HG03442 (cell line): ENCODE data around the gene CCDC9B.

Experiments used
- ATAC-seq: cut with Tn5 transposase; IDR thresholded peaks from one replicate; pipeline ENCODE4 v1.9.1; 2021; ENCODE audit warnings: mild to moderate bottlenecking, moderate library complexity; ENCODE audit not compliant: unreplicated experiment

CCDC9B gene

DNA sequence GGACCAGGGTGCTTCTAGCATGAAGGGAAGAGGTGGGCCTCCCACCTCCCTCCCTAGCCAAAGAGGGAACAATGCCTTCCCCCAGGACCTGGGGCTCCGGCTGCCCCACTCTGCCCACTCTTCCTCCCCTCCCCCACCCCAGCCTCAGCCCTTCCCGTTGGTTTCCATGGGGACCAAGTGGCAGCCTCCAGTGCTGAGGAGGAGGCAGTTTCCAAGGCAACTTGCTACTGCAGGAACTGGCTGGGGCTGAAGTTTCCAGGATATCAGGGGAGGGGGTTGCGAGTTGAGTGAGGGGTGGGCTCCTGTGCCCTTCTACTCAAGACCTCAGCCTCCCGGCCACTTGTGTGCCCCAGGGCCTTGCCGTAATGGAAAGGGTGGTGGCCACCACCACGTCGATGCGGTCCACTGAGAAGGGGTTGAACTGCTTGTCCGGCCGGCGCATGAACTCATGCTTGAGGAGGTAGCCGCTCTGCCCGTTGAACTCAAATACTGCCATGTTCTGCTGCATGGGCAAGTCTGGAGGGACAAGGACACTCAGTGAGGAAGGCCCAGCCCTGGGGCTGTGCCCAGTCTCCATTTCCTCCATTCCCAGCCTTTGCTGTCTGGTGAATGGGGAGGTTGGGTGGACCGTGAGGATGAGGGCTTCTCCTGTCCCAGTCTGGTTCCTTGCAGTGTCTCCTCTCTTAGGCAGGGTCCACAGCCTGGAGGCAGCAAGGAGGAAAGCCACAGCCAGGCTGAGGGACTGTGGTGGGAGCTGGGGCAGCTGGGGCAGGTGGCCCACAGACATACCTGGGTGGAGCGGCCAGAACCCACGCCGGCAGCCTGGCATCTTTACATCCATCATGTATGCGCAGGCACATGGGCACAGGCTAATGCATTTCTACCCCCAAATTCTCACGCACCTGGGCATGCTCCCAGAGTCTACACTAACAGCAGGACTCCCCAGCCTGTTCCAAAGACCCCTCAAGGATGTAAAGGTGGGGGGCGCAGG lies 46.5 kb downstream of the CCDC9B start:
- no peak for ATAC-seq

DNA sequence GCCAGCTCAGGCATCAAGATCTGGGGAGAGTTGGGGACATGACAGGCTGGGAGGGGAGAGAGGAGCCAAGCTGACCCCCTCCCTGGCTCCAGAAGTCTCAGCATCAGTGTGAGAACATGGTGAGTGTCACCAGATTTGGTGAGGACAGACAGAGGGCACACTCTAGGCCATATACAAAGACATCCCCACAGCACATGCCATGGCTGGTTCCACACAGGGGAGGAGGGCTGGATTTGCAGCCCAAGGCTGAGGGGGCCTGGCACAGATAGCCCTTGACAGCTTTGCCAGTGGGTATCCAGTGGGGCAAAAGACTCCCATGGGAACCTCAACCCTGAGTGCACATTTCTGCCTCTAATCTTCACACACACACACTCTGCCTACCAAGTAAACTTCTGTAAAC lies 47.7 kb downstream of the CCDC9B start:
- ATAC-seq = no peak

DNA sequence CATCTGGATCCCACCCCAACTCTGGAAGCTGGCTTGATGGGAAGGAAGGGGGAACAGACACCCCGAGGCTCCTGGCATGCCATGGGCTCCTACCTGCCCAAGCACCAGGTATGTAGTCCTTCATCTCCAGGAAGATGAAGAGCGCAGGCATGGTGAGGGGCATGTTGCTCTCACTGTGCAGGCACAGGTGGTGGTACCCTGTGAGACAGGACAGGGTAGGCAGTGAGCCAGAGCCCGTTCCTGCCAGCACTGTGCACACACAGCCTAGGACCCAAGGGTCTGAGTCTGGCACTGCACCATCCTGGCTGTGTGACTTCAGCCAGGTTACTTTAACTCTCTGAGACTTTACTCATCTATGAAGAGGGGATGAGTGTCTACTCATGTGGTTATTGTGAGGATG lies 48.5 kb downstream of the CCDC9B start:
- no peak for ATAC-seq

DNA sequence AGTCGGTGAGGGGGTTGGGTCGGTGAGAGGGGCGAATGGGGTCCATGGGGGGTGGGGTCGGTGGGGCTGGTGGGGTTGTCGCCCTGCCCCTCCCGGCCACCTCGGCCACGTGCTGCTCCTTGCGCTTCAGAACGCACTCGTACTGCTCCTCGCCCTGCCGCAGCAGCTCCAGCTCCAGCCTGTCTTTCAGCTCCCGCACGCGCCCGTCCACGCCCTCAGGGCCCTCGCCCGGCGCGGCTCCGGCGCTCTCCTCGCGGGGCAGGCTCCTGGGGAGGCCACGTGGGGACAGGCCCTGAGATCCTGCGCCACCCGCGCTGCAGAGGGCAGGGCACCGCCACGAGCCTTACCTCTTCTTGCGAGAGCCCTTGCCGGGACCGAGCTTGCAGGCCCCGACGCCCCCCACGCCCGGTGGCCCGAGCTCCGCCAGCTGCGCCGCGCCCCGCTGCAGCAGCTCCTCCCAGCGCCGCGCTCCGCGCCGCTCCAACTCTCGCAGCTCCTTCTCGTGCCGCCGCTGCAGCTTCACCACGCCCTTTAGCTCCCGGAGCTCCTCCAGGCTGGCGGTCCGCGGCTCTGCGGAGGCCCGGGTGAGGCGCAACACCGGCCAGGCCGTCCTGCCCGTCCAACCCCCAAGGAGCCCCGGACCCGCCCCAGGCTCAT lies 49.7 kb downstream of the CCDC9B start:
- ATAC-seq = no peak

DNA sequence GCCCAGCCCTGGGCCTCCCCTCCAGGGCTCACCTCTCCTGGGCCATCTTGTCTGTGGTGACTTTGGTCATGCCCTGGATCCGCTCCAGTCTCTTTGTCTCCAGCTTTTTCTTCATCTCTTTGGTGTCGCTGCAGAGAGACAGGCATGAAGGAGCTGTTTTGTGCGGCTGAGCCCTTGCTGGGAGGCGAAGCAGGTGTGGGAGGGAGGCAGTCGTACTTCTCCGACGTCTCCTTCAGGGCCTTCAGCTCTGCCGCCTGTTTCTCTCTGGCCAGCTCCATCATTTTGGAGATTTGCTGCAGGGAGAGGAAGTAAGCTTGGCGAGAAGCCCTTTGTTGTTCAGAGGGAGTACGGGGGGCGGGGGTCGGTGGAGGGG lies 50.2 kb downstream of the CCDC9B start:
- no peak for ATAC-seq

DNA sequence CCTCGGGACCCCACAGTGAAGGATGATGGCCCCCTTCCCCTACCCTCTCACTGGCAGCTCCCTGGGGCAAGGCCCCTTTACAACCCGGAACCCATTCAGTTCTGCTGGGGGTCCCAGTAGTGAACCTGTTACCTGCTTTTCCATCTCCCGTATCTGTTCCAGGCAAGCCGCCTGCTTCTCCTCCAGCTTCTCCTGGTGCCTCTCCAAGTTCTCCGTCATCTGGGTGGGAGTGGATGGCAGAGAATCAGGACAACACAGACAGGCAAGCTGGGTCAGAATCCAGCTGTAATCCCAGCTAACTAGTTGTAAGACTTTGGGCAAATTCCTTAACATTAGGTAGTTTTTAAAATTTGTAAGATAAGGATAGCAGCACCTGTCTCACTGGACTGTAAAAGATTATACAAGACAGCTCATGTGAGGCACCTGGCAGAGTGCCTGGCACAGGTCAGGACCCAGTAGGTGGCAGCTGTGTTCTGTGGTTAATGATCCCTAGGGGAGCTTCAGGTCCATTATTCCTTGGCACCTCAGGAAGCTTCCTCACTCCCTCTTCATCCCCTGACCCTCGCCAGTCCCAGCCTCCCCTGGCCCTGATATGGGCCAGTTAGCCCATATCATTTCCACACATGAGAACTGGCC lies 51.5 kb downstream of the CCDC9B start:
- ATAC-seq = no peak

DNA sequence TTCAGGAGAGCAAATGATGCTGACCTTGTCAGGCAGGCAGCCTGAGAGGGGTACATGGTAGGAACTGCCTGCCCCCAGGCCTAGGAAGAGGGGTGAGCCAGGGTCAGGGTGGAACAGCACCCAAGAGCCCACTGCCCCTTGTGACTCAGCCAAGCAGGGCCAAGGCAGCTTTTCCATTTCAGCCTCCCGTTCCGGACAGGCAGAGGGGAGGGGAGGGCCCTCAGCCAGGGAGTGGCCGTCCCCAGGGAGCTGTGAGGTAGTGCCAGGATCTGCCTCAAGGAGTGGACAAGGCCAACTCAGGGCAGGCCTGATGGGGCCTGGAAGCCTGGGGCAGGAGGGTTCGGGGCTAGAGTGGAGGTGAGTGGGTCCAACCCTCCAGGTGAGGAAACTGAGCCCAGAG lies 52.8 kb downstream of the CCDC9B start:
- no peak for ATAC-seq

DNA sequence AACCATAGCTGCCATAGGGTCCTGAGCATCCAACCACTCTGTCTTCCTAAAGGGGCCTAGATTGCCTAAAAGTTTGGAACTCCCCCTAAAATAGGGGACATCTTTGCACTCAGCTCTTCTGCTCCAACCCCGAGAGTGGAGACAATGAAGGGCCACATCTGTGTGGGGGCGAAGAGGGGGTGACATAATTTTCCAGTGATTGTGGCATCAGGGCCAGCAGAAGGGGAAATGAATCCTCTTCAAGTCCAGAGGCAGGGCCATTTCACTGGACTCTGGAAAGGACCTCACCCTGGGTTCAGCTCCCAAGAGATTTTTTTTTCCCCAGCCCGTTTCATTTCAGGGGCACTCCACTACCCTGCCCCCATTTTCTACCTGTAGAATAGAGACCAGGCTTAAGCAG lies 53.2 kb downstream of the CCDC9B start:
- no peak for ATAC-seq

DNA sequence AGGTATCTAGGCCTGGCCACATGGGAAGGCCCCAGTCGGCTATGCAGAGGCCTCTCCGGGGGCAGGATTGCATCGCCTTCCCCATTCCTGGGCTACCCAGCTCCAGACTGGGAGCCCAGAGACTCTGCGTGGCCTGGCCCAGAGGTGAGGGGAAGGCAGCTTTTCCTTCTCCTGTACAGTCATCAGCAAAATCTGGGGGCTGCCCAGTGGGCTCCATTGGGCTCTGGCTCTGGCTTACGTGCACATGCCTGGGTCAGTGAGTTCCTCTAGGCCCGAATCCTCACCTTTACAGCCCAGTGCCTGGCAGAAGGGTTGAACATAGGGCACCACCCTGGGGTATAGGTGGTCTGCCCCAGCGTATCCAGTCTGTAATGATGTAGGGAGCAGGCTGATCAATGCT lies 53.9 kb downstream of the CCDC9B start:
- ATAC-seq = no peak

DNA sequence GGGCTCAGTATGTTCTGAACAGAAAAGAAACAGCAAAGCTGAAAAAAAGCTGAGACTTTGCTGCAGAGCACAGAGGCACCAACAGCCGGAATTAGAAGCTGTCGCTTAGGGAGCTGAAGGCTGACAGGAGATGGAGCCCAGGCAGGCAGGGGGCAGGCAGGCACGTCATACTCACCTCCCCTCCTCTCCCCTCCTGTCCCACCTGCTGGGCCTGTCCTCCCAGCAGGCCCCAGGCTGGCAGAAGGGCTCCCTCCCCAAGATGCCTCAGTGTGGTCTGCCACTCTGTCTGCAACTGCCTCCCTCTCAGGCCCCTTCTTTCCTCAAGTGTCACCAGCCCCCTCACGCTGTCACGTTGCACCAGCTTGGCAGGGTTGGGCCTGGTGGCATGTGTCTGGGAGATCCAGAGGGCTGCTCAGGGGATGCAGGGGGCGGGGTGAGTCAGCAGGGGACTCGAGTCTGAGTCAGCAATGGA lies 54.6 kb downstream of the CCDC9B start:
- ATAC-seq = no peak

DNA sequence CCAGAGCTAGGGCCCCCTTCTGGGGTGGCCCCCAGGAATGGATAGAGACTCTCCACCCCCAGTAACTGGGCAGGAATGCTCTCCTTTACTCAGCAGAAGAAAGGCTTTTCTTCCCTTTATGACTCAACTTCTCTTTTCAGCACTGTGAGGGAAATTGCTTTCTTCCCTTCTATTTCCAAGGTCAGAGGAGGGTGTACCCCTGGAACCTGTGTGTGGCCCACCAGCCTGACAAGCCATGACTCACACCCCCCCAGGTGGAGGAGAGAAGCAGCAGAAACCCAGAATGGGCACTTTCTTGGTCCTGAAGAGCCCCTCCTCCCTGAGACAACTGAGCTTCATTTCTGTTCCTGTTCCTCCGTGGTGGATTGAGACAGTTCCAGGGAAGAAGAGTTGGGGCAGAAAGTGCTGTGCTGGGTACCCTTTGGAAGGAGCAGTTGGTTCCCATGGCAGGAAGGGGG lies 55.2 kb downstream of the CCDC9B start:
- ATAC-seq = no peak

DNA sequence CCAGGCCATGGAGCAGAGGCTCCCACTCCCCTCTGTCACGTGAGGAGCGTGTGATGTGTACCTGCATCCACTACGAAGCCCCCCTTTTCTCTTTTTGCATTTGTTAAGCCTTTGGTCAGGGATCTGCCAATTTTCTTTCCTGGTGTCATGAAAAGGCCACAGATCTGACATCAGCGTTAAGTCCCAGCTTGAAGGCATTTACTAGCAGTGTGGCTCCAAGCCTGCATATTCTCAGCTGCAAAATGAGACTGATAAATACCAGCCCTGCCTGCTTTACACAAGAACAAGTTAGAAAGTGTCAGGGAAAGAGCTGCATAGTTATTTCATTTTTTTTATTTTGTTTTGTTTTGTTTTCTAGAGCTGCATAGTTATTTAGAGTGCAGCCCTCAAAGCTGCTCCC lies 55.6 kb downstream of the CCDC9B start:
- ATAC-seq = no peak

DNA sequence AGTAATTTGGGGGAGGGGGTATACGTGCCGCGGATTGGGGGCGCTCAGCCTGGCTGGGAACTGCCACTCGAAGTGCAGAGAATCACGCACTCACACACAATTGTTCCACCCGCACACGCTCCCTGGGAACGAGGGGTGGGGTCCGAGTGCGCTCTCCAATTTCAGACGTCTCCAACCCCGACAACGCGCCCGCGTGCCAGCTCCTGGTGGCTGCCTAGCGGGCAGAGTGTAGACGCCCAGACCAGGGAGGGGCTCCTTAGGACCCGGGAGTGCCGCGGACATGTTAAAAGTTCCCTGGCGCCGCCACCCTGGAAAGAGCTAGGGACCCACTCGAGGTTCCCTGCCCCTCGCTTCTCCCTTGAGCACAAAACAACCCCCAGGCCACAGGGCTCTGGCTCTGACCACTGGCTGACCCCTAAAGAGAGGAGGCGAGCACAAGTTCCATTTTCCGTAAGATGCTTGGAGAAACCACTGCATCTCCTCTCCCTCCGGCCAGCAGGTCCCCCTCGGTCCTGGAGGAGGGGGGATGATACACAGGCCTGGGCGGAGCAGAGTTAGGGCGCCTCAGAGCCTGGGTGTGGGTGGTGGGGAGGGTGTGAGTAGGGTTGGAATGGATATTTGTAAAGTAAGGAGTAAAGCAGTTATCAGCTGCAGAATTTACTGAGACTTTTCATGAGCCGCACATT lies 57.0 kb downstream of the CCDC9B start:
- no peak for ATAC-seq

DNA sequence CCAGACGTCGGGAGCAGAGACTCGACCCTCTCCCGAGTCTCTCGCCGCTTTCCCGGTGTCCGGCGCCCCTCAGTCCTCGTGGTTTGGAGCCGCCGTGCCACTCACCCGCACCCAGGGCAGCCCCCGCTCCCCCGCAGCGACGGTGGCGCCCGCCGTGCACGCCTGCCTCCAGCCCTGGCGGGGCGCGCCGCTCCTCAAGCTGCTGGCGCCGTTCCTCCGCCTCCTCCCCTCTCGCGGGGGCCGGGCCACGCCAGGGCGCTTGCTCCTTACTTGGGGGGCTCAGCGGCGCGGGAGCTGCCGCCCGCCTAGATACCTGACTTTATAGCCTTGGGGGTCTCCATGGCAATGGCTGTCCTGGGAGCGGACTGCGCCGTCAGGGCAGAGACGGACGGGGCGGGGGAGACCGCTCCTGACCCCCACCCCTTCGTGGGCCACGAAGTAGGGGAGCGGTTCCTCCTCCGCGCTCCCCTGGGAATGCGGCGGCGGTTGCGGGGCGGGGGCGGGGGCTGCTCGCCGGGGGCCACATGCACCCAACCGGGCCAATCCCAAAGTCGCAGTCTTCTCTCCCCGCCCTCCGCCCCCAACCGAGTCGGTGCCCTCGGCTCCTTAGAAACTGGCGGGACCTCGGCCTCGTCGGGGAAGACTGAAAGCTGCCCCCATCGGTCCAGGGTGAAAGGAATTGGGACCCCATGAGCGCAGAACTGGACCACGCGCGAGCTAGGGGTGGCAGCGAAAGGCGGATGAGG lies 57.7 kb downstream of the CCDC9B start, which contains the start of gene ANKRD63:
TSS of gene ANKRD63 (minus strand) at position 196 of the 746 bp plus-strand sequence. CDS start 478 bp downstream, outside the sequence.
- no peak for ATAC-seq

DNA sequence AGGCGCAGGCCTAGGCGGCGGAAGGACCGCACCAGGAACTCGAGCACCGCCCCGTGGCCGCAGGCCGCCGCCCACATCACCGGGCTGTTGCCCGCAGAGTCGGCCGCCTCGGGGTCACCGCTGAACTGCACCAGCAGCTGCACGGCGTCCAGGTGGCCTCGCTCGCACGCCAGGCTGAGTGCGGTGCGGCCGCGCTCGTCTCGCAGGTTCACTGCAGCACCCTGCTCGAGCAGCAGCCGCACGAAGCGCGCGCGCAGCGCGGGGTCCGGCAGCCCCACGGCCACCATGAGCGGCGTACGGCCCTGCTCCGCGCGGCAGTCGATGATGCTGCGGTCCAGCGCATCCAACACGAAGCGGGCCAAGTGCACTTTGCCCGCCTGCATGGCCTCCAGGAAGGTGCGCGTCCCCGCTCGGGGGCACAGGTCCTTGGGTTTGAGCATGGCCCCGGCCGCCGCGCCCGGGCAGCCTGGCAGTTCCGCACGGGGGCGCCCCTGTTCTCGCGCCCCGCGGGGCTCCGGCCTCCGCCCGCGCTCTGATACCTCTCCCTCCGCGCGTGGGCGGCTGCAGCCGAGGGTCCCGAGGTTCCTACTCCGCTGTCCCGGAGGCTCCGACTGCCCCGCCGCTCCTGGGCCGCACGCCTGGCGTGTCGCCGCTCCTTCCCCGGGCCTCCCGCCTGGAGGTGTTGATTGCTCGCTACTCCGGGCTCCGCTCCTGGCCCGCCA lies 58.4 kb downstream of the CCDC9B start:
- no peak for ATAC-seq

DNA sequence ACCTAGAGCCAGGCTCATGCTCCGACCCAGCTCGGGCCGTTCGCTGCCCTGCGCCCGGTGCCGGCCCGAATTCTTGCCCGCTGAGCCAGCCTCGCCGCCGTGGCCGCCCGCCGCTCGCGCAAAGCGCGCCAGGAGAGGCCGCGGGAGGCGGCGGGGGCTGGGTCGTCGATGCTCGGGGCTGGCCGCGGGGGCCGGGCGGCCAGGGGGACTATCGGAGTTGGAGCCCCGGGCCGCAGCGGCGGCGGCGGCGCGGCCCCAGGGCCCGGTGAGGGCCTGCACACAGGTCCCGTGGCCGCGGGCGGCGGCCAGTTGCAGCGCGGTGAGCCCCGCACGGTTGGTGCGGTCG lies 59.0 kb downstream of the CCDC9B start:
- ATAC-seq = no peak
